HEK293T (cell line): ENCODE results near the gene FXYD3.

Experiments used
- ARNT ChIP-seq: fragments of 450-650 bp; IDR thresholded peaks from 2 replicates; pipeline ENCODE4 v1.6.1; 2017; ENCODE audit warnings: mild to moderate bottlenecking
- BHLHE40 ChIP-seq: fragments of 450-650 bp; IDR thresholded peaks from 2 replicates; pipeline ENCODE4 v1.6.1; 2016; ENCODE audit warnings: mild to moderate bottlenecking, moderate library complexity, borderline replicate concordance
- ELF4 ChIP-seq: fragments of 450-650 bp; IDR thresholded peaks from 2 replicates; pipeline ENCODE4 v1.6.1; 2017; ENCODE audit warnings: antibody characterized with exemption
- FOXA1 ChIP-seq: fragments of 450-650 bp; IDR thresholded peaks from 2 replicates; pipeline ENCODE4 v1.6.1; 2016; ENCODE audit warnings: mild to moderate bottlenecking
- FOXK2 ChIP-seq: fragments of 450-650 bp; IDR thresholded peaks from 2 replicates; pipeline ENCODE4 v1.6.1; 2016; ENCODE audit warnings: mild to moderate bottlenecking
- FOXM1 ChIP-seq: fragments of 450-650 bp; IDR thresholded peaks from 2 replicates; pipeline ENCODE4 v1.6.1; 2017; ENCODE audit warnings: mild to moderate bottlenecking, borderline replicate concordance
- HDGF ChIP-seq: fragments of 450-650 bp; IDR thresholded peaks from 2 replicates; pipeline ENCODE4 v1.6.1; 2017; ENCODE audit warnings: antibody characterized with exemption, borderline replicate concordance
- L3MBTL2 ChIP-seq: fragments of 450-650 bp; conservative IDR thresholded peaks from 2 replicates; pipeline ENCODE4 v1.6.1; 2016; ENCODE audit warnings: mild to moderate bottlenecking
- NFRKB ChIP-seq: fragments of 450-650 bp; IDR thresholded peaks from 2 replicates; pipeline ENCODE4 v1.6.1; 2016; ENCODE audit warnings: mild to moderate bottlenecking, moderate library complexity
- SP1 ChIP-seq: fragments of 450-650 bp; IDR thresholded peaks from 2 replicates; pipeline ENCODE4 v1.6.1; 2017
- SUZ12 ChIP-seq: fragments of 450-650 bp; IDR thresholded peaks from 2 replicates; pipeline ENCODE4 v1.6.1; 2016; ENCODE audit warnings: mild to moderate bottlenecking
- TARDBP ChIP-seq: fragments of 450-650 bp; IDR thresholded peaks from 2 replicates; pipeline ENCODE4 v1.6.1; 2016
- ZNF384 ChIP-seq: fragments of 450-650 bp; IDR thresholded peaks from 2 replicates; pipeline ENCODE4 v1.6.1; 2016

GRCh38 chr19:35133826-35134225 is 18.2 kb downstream of the FXYD3 start:
- no peak for TF ChIP-seq L3MBTL2
- no peak for TF ChIP-seq BHLHE40
- no peak for TF ChIP-seq FOXK2
- TF ChIP-seq NFRKB = no peak
- no peak for TF ChIP-seq ARNT
- no peak for TF ChIP-seq ELF4
- TF ChIP-seq SP1 = no peak
- no peak for TF ChIP-seq TARDBP
- TF ChIP-seq HDGF = no peak
- TF ChIP-seq FOXA1 = no peak
- TF ChIP-seq SUZ12 = no peak
- no peak for TF ChIP-seq FOXM1
- TF ChIP-seq ZNF384 = no peak
